ENCODE data around the gene USH1C.

Gene USH1C

GRCh38 chr11:17588721-17589120 is 44.5 kb upstream of the USH1C start:
- Histone ChIP-seq H3K23ac (ENCODE audit: low read depth, low read length, poor library complexity) (no peak overlapping the region), H2BK12ac (ENCODE audit: low read length) (no peak overlapping the region), H3K9me3 (replicated peaks in 1 of 2; ENCODE audit: control insufficient read depth in 2 of 2, insufficient read depth in 1 of 2, low read depth in 1 of 2, low read length in 2 of 2) (peaks cover 0 to 5% of the 10 kb centered on the region in 2 donors), H2BK120ac (ENCODE audit: low read depth, low read length) (no peak overlapping the region), H2AK5ac (ENCODE audit: low read depth, low read length) (no peak overlapping the region), H2BK15ac (ENCODE audit: low read length) (no peak overlapping the region), H3K18ac (ENCODE audit: low read length) (no peak overlapping the region), H3K14ac (ENCODE audit: low read length) (no peak overlapping the region), H3K4ac (ENCODE audit: low read length) (no peak overlapping the region), H3K9ac (ENCODE audit: low read depth, low read length, poor library complexity) (no peak overlapping the region), H2BK5ac (ENCODE audit: low read length) (no peak overlapping the region), H2AFZ (ENCODE audit: low read length) (no peak overlapping the region), H3K79me1 (ENCODE audit: low read depth, low read length) (no peaks in the 10 kb centered on the region), H3K36me3 (replicated peaks in 1 of 2; ENCODE audit: control insufficient read depth in 2 of 2, insufficient read depth in 2 of 2, low read length in 2 of 2) (no peaks in the 10 kb centered on the region), H3K4me1 (ENCODE audit: control insufficient read depth in 2 of 2, insufficient read depth in 1 of 2, low read depth in 1 of 2, low read length in 2 of 2) (no peaks in the 10 kb centered on the region), H4K8ac (ENCODE audit: low read depth, low read length) (no peak overlapping the region), H3K27me3 (ENCODE audit: control insufficient read depth in 3 of 3, insufficient read depth in 3 of 3, low read depth in 1 of 3, low read length in 3 of 3) (peaks cover 0 to 32% (median 0%) of the 10 kb centered on the region in 3 experiments), H3K4me3 (ENCODE audit: low read length in 2 of 2) (no peak overlapping the region), H3K27ac (replicated peaks; ENCODE audit: low read length) (no peak overlapping the region), H3K4me2 (ENCODE audit: insufficient read depth, low read length, poor library complexity, severe bottlenecking) (no peak overlapping the region), H4K91ac (ENCODE audit: low read depth, low read length, poor library complexity) (no peak overlapping the region)
- no CpG with 5 or more reads among the region's 4 CpGs for WGBS, 2 donors (ENCODE audit: extremely low coverage in 2 of 2, insufficient read length in 2 of 2, insufficient replicate concordance in 1 of 2)
- no peak for DNase-seq (ENCODE audit: low spot score)

GRCh38 chr11:17588166-17588565 is 44.0 kb upstream of the USH1C start:
- no peak for DNase-seq (ENCODE audit: low spot score)
- H3K18ac ChIP-seq (ENCODE audit: low read length) = peak overlapping the region; percentile 61
- H3K4me2 ChIP-seq (ENCODE audit: insufficient read depth, low read length, poor library complexity, severe bottlenecking) = no peak overlapping the region
- no peak overlapping the region for H2BK5ac ChIP-seq (ENCODE audit: low read length)
- H2AK5ac ChIP-seq (ENCODE audit: low read depth, low read length) = no peak overlapping the region
- no peak overlapping the region for H3K23ac ChIP-seq (ENCODE audit: low read depth, low read length, poor library complexity)
- H3K4ac ChIP-seq (ENCODE audit: low read length) = no peak overlapping the region
- no peak overlapping the region for H3K27ac ChIP-seq (replicated peaks; ENCODE audit: low read length)
- H2AFZ ChIP-seq (ENCODE audit: low read length) = no peak overlapping the region
- no CpG with 5 or more reads among the region's 8 CpGs for WGBS, 2 donors (ENCODE audit: extremely low coverage in 2 of 2, insufficient read length in 2 of 2, insufficient replicate concordance in 1 of 2)
- H3K14ac ChIP-seq (ENCODE audit: low read length) = no peak overlapping the region
- H3K79me1 ChIP-seq (ENCODE audit: low read depth, low read length) = no peaks in the 10 kb centered on the region
- no peak overlapping the region for H3K9ac ChIP-seq (ENCODE audit: low read depth, low read length, poor library complexity)
- no peaks in the 10 kb centered on the region for H3K9me3 ChIP-seq (replicated peaks in 1 of 2; ENCODE audit: control insufficient read depth in 2 of 2, insufficient read depth in 1 of 2, low read depth in 1 of 2, low read length in 2 of 2)
- no peak overlapping the region for H4K8ac ChIP-seq (ENCODE audit: low read depth, low read length)
- no peak overlapping the region for H2BK12ac ChIP-seq (ENCODE audit: low read length)
- no peaks in the 10 kb centered on the region for H3K36me3 ChIP-seq (replicated peaks in 1 of 2; ENCODE audit: control insufficient read depth in 2 of 2, insufficient read depth in 2 of 2, low read length in 2 of 2)
- no peak overlapping the region for H3K4me3 ChIP-seq (ENCODE audit: low read length in 2 of 2)
- no peaks in the 10 kb centered on the region for H3K4me1 ChIP-seq (ENCODE audit: control insufficient read depth in 2 of 2, insufficient read depth in 1 of 2, low read depth in 1 of 2, low read length in 2 of 2)
- H3K27me3 ChIP-seq (ENCODE audit: control insufficient read depth in 3 of 3, insufficient read depth in 3 of 3, low read depth in 1 of 3, low read length in 3 of 3) = peaks cover 0 to 32% (median 0%) of the 10 kb centered on the region in 3 experiments
- no peak overlapping the region for H2BK15ac ChIP-seq (ENCODE audit: low read length)
- no peak overlapping the region for H2BK120ac ChIP-seq (ENCODE audit: low read depth, low read length)
- no peak overlapping the region for H4K91ac ChIP-seq (ENCODE audit: low read depth, low read length, poor library complexity)

DNA sequence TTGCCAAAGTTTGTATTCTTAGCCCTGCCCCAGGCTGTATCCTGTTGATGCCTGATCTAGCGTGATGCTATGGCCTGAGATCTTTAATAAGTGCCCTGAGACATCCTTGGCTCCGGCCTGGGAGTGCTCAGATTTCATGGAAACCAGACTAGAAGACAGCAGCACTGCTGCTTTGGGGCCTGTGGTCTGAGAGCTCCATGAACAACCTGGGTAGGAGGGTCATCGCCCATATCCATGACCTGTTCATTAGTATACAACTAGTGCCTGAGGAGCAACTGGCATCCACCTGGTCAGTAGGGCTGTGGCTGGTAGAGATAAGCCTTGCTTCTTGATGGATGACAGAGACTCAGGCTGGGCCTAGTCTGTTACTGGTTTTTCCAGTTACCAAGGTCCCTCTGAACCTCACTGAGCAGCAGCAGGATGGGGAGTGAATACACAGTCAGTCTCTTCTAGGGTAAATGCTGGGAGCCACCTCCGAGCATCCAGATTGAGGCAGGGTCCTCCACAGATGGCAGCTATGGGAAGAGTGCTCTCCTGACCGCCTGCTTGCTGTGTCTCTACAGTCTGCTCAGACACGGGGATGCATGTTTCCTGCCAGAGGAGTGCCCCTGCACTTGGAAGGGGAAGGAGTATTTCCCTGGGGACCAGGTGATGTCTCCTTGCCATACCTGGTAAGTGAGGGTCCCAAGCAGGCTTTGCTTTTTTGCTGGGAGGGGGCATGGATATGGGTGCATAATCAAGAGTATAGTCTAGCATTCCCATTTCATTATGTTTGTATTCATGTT is 41.9 kb upstream of the USH1C start:
- Histone ChIP-seq H3K9ac (ENCODE audit: low read depth, low read length, poor library complexity) (no peak overlapping the region), H3K18ac (ENCODE audit: low read length) (no peak overlapping the region), H3K23ac (ENCODE audit: low read depth, low read length, poor library complexity) (no peak overlapping the region), H3K9me3 (replicated peaks in 1 of 2; ENCODE audit: control insufficient read depth in 2 of 2, insufficient read depth in 1 of 2, low read depth in 1 of 2, low read length in 2 of 2) (no peaks in the 10 kb centered on the region), H2BK120ac (ENCODE audit: low read depth, low read length) (no peak overlapping the region), H3K4me3 (ENCODE audit: low read length in 2 of 2) (no peak overlapping the region), H2AK5ac (ENCODE audit: low read depth, low read length) (no peak overlapping the region), H3K27ac (replicated peaks; ENCODE audit: low read length) (no peak overlapping the region), H3K4me2 (ENCODE audit: insufficient read depth, low read length, poor library complexity, severe bottlenecking) (no peak overlapping the region), H2BK15ac (ENCODE audit: low read length) (no peak overlapping the region), H3K4me1 (ENCODE audit: control insufficient read depth in 2 of 2, insufficient read depth in 1 of 2, low read depth in 1 of 2, low read length in 2 of 2) (no peaks in the 10 kb centered on the region), H3K4ac (ENCODE audit: low read length) (no peak overlapping the region), H4K8ac (ENCODE audit: low read depth, low read length) (no peak overlapping the region), H3K36me3 (replicated peaks in 1 of 2; ENCODE audit: control insufficient read depth in 2 of 2, insufficient read depth in 2 of 2, low read length in 2 of 2) (no peaks in the 10 kb centered on the region), H3K14ac (ENCODE audit: low read length) (no peak overlapping the region), H3K27me3 (ENCODE audit: control insufficient read depth in 3 of 3, insufficient read depth in 3 of 3, low read depth in 1 of 3, low read length in 3 of 3) (peaks cover 0 to 29% (median 0%) of the 10 kb centered on the region in 3 experiments), H3K79me1 (ENCODE audit: low read depth, low read length) (no peaks in the 10 kb centered on the region), H4K91ac (ENCODE audit: low read depth, low read length, poor library complexity) (no peak overlapping the region), H2BK5ac (ENCODE audit: low read length) (no peak overlapping the region), H2AFZ (ENCODE audit: low read length) (no peak overlapping the region), H2BK12ac (ENCODE audit: low read length) (no peak overlapping the region)
- no CpG with 5 or more reads among the region's 6 CpGs for WGBS, 2 donors (ENCODE audit: extremely low coverage in 2 of 2, insufficient read length in 2 of 2, insufficient replicate concordance in 1 of 2)
- DNase-seq (ENCODE audit: low spot score) = no peak

- H3K4me3 ChIP-seq (ENCODE audit: low read length in 2 of 2) = no peak overlapping the region
- H2BK12ac ChIP-seq (ENCODE audit: low read length) = no peak overlapping the region
- no peaks in the 10 kb centered on the region for H3K36me3 ChIP-seq (replicated peaks in 1 of 2; ENCODE audit: control insufficient read depth in 2 of 2, insufficient read depth in 2 of 2, low read length in 2 of 2)
- no peaks in the 10 kb centered on the region for H3K9me3 ChIP-seq (replicated peaks in 1 of 2; ENCODE audit: control insufficient read depth in 2 of 2, insufficient read depth in 1 of 2, low read depth in 1 of 2, low read length in 2 of 2)
- no peaks in the 10 kb centered on the region for H3K79me1 ChIP-seq (ENCODE audit: low read depth, low read length)
- H3K18ac ChIP-seq (ENCODE audit: low read length) = no peak overlapping the region
- no peak overlapping the region for H2BK15ac ChIP-seq (ENCODE audit: low read length)
- no peak overlapping the region for H2BK120ac ChIP-seq (ENCODE audit: low read depth, low read length)
- no peaks in the 10 kb centered on the region for H3K4me1 ChIP-seq (ENCODE audit: control insufficient read depth in 2 of 2, insufficient read depth in 1 of 2, low read depth in 1 of 2, low read length in 2 of 2)
- no peak overlapping the region for H4K91ac ChIP-seq (ENCODE audit: low read depth, low read length, poor library complexity)
- no peak overlapping the region for H3K27ac ChIP-seq (replicated peaks; ENCODE audit: low read length)
- no peak overlapping the region for H3K23ac ChIP-seq (ENCODE audit: low read depth, low read length, poor library complexity)
- H3K4ac ChIP-seq (ENCODE audit: low read length) = no peak overlapping the region
- no peak overlapping the region for H3K9ac ChIP-seq (ENCODE audit: low read depth, low read length, poor library complexity)
- no CpG with 5 or more reads among the region's 4 CpGs for WGBS, 2 donors (ENCODE audit: extremely low coverage in 2 of 2, insufficient read length in 2 of 2, insufficient replicate concordance in 1 of 2)
- H2BK5ac ChIP-seq (ENCODE audit: low read length) = no peak overlapping the region
- H3K14ac ChIP-seq (ENCODE audit: low read length) = no peak overlapping the region
- H2AK5ac ChIP-seq (ENCODE audit: low read depth, low read length) = no peak overlapping the region
- H3K4me2 ChIP-seq (ENCODE audit: insufficient read depth, low read length, poor library complexity, severe bottlenecking) = no peak overlapping the region
- DNase-seq (ENCODE audit: low spot score) = no peak
- peaks cover 0 to 8% (median 0%) of the 10 kb centered on the region in 3 experiments for H3K27me3 ChIP-seq (ENCODE audit: control insufficient read depth in 3 of 3, insufficient read depth in 3 of 3, low read depth in 1 of 3, low read length in 3 of 3)
- H4K8ac ChIP-seq (ENCODE audit: low read depth, low read length) = no peak overlapping the region
- no peak overlapping the region for H2AFZ ChIP-seq (ENCODE audit: low read length)
Measured at GRCh38 chr11:17581732-17582053, 37.5 kb upstream of the USH1C start.

Measured in neuronal stem cell (in vitro differentiated cells).